B cell (primary cell): Measurements from ENCODE around the gene PRDM10. TPM values are rescaled to one million over a fixed set of nuclear protein-coding genes. Genes with fewer than 3 reads are reported as not detected.

Experiments used
- ATAC-seq: fragments of 200-7000 bp; cut with Tn5 transposase; one replicate; pipeline ENCODE4 v1.10.0; 2021; ENCODE audit warnings: low read depth, mild to moderate bottlenecking, moderate number of reproducible peaks, moderate library complexity
- CTCF ChIA-PET: fragments of 350-600 bp; sonication (Branson Sonifier 250); formaldehyde crosslinking; loops from one replicate; lab custom pipeline; 2021; ENCODE audit warnings: antibody characterized with exemption, inconsistent platforms; lab: Charles Lee
- POLR2A ChIA-PET: fragments of 350-600 bp; sonication (Branson Sonifier 250); formaldehyde crosslinking; loops from one replicate; lab custom pipeline; 2021; ENCODE audit warnings: antibody characterized with exemption; lab: Charles Lee
- DNase-seq: peaks from one replicate; pipeline ENCODE4 v3.0.0; 2013
- H2AFZ ChIP-seq: 2 replicates; pipeline ENCODE4 v1.6.1; 2012; ENCODE audit warnings: mild to moderate bottlenecking, low read depth, low read length; ENCODE audit not compliant: insufficient read depth, poor library complexity, severe bottlenecking
- H3K27ac ChIP-seq, 2 donors: 1 replicate in 1 of 2; 2 replicates in 1 of 2; pipeline ENCODE4 v1.5.1; 2012 to 2013; ENCODE audit warnings: low read length in 2 of 2, mild to moderate bottlenecking in 2 of 2, moderate library complexity in 1 of 2
- H3K27me3 ChIP-seq, 4 experiments: fragments of 200-600 bp in 1 of 4; sonication (generic) in 1 of 4; replicated peaks in 1 of 4; 1 replicate in 2 of 4; 2 replicates in 2 of 4; pipeline versions ENCODE4 v1.6.1 to v1.7.0; 2013 to 2016; ENCODE audit warnings: low read length in 3 of 4, mild to moderate bottlenecking in 2 of 4, mixed read lengths in 1 of 4, moderate library complexity in 1 of 4; ENCODE audit not compliant: insufficient read depth in 4 of 4, control insufficient read depth in 3 of 4; ENCODE audit errors: control extremely low read depth in 1 of 4
- H3K36me3 ChIP-seq, 2 experiments: replicated peaks in 1 of 2; 1 replicate in 1 of 2; 2 replicates in 1 of 2; pipeline versions ENCODE4 v1.6.1 to v1.7.1; 2013; ENCODE audit warnings: low read length in 1 of 2; ENCODE audit not compliant: insufficient read depth in 2 of 2, control insufficient read depth in 1 of 2; ENCODE audit errors: control extremely low read depth in 1 of 2, extremely low read depth in 1 of 2
- H3K4me1 ChIP-seq, 2 donors: fragments of 200-600 bp in 1 of 2; sonication (generic) in 1 of 2; 1 replicate in 1 of 2; 2 replicates in 1 of 2; pipeline versions ENCODE4 v1.5.1 to v1.6.1; 2013 to 2017; ENCODE audit warnings: low read length in 2 of 2; ENCODE audit not compliant: control insufficient read depth in 2 of 2, insufficient read depth in 2 of 2
- H3K4me2 ChIP-seq: replicated peaks from 2 replicates; pipeline ENCODE3; 2012; ENCODE audit warnings: mild to moderate bottlenecking, low read depth, low read length; ENCODE audit not compliant: poor library complexity, severe bottlenecking
- H3K4me3 ChIP-seq, 5 experiments: fragments of 200-600 bp in 1 of 5; sonication (generic) in 1 of 5; 1 replicate in 3 of 5; 2 replicates in 2 of 5; pipeline versions ENCODE4 v1.5.1 to v1.7.0; 2011 to 2016; ENCODE audit warnings: low read length in 4 of 5, mild to moderate bottlenecking in 4 of 5, low read depth in 2 of 5, control low read depth in 1 of 5, moderate library complexity in 1 of 5; ENCODE audit not compliant: insufficient read depth in 1 of 5; ENCODE audit errors: control extremely low read depth in 1 of 5, extremely low read depth in 1 of 5
- H3K79me2 ChIP-seq: fragments of 200-600 bp; sonication (generic); one replicate; pipeline ENCODE4 v1.6.0; 2016; ENCODE audit warnings: low read length; ENCODE audit not compliant: control insufficient read depth, insufficient read depth
- H3K9ac ChIP-seq: fragments of 200-600 bp; sonication (generic); 2 replicates; pipeline ENCODE4 v1.6.1; 2017; ENCODE audit warnings: mild to moderate bottlenecking, low read length, moderate library complexity
- H3K9me3 ChIP-seq, 3 donors: one replicate each; pipeline versions ENCODE4 v1.6.1 to v1.7.1; 2013; ENCODE audit warnings: low read length in 2 of 3; ENCODE audit not compliant: control insufficient read depth in 2 of 3, insufficient read depth in 1 of 3; ENCODE audit errors: control extremely low read depth in 1 of 3
- H4K20me1 ChIP-seq: 2 replicates; pipeline ENCODE4 v1.6.0; 2012; ENCODE audit warnings: mild to moderate bottlenecking, low read length; ENCODE audit not compliant: insufficient read depth, control insufficient read depth, poor library complexity, severe bottlenecking
- H3K27ac Mint-ChIP-seq: one replicate; pipeline ENCODE4 v1.8.0; 2021; ENCODE audit warnings: mixed read lengths
- H3K27me3 Mint-ChIP-seq: one replicate; pipeline ENCODE4 v1.8.0; 2021; ENCODE audit warnings: mixed read lengths
- H3K4me1 Mint-ChIP-seq: one replicate; pipeline ENCODE4 v1.8.0; 2021; ENCODE audit warnings: mixed read lengths
- H3K4me3 Mint-ChIP-seq: one replicate; pipeline ENCODE4 v1.8.0; 2021; ENCODE audit warnings: mixed read lengths
- H3K9me3 Mint-ChIP-seq: one replicate; pipeline ENCODE4 v1.8.0; 2022; ENCODE audit warnings: mixed read lengths; ENCODE audit not compliant: insufficient read depth
- EZH2 ChIP-seq: IDR thresholded peaks from 2 replicates; pipeline ENCODE4 v1.6.1; 2012; ENCODE audit warnings: borderline replicate concordance, low read depth, mild to moderate bottlenecking, moderate library complexity, low read length; ENCODE audit not compliant: insufficient read depth, poor library complexity, severe bottlenecking
- WGBS: methylation state at CpG from one replicate; pipeline ENCODE4 v1.1.5; 2013; ENCODE audit warnings: missing lambda C conversion rate; ENCODE audit not compliant: insufficient coverage; 5-methylcytosine and 5-hydroxymethylcytosine counted together
- intact Hi-C: fragments of 100-400 bp; cut with micrococcal nuclease; formaldehyde crosslinking; loops from one replicate; pipeline ENCODE4 v1.10.0; 2022
- polyA plus RNA-seq: library from polyadenylated mRNA; depleted of rRNA; stranded (reverse); fragments of >200 nt; gene quantifications from 2 replicates; pipeline ENCODE4 v1.2.3, GENCODE V29; 2012
- total RNA-seq, 2 donors: library from RNA; stranded (reverse); fragments of 120-200 nt in 1 of 2; gene quantifications; 1 replicate in 1 of 2; 2 replicates in 1 of 2; pipeline versions ENCODE4 v1.2.3 to v1.2.4, GENCODE V29; 2013 to 2022
- TF ChIP-seq, protein P1 (sequence below): fragments of 200-600 bp; IDR thresholded peaks from one replicate; pipeline ENCODE4 v1.8.0; 2022; ENCODE audit warnings: antibody characterized with exemption, mild to moderate bottlenecking

PRDM10 gene
- total and polyA plus RNA-seq, 2 donors (not counting 1 experiment from before 2014, with no cell fraction given) = 4.5 to 17.5 TPM

DNA sequence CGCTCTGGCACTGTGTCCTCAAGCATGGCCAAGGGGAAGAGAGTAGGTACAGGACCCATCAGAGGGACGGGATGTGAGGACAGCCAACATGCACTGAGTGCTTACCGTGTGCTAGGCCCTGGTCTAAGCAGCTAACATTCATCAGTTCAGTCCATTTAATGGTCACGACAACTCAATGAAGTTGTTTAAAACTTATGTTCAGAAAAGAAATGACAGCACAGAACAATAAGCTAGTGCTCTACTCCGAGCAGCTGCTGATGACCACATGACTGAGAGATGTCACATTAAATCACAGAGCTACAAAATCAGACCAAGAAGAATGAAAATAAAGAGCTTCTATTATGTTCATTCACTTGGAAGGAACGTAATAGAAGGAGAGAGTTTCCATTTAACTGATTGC is 26.3 kb downstream of the PRDM10 start:
- ATAC-seq (no peak), DNase-seq (no peak)
- ChIA-PET POLR2A (no interaction called here), CTCF (no interaction called here)
- H4K20me1 ChIP-seq = peaks cover 38% of the 10 kb centered on the region
- no peak overlapping the region for H3K9ac ChIP-seq
- peaks cover 23% of the 10 kb centered on the region for H3K4me1 Mint-ChIP-seq
- no peak overlapping the region for H3K4me3 ChIP-seq
- H3K27ac ChIP-seq = no peak overlapping the region
- H3K9me3 Mint-ChIP-seq = no peaks in the 10 kb centered on the region
- H3K9me3 ChIP-seq = no peaks in the 10 kb centered on the region
- intact Hi-C loops = no loop called here
- H2AFZ ChIP-seq = no peak overlapping the region
- no peak overlapping the region for H3K4me2 ChIP-seq
- no peaks in the 10 kb centered on the region for H3K36me3 ChIP-seq
- 85% methylated on average over 4 of the region's 6 CpGs for WGBS
- H3K4me1 ChIP-seq = peaks cover 17 to 21% of the 10 kb centered on the region in 2 donors
- TF ChIP-seq, protein P1, sequence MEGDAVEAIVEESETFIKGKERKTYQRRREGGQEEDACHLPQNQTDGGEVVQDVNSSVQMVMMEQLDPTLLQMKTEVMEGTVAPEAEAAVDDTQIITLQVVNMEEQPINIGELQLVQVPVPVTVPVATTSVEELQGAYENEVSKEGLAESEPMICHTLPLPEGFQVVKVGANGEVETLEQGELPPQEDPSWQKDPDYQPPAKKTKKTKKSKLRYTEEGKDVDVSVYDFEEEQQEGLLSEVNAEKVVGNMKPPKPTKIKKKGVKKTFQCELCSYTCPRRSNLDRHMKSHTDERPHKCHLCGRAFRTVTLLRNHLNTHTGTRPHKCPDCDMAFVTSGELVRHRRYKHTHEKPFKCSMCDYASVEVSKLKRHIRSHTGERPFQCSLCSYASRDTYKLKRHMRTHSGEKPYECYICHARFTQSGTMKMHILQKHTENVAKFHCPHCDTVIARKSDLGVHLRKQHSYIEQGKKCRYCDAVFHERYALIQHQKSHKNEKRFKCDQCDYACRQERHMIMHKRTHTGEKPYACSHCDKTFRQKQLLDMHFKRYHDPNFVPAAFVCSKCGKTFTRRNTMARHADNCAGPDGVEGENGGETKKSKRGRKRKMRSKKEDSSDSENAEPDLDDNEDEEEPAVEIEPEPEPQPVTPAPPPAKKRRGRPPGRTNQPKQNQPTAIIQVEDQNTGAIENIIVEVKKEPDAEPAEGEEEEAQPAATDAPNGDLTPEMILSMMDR = no peak
- TF ChIP-seq EZH2 = no peak
- H3K4me3 Mint-ChIP-seq = no peak overlapping the region
- H3K27ac Mint-ChIP-seq = no peak overlapping the region
- H3K79me2 ChIP-seq = peaks cover 27% of the 10 kb centered on the region
- peaks cover 0 to 23% (median 2%) of the 10 kb centered on the region in 4 experiments for H3K27me3 ChIP-seq
- peaks cover 21% of the 10 kb centered on the region for H3K27me3 Mint-ChIP-seq

DNA sequence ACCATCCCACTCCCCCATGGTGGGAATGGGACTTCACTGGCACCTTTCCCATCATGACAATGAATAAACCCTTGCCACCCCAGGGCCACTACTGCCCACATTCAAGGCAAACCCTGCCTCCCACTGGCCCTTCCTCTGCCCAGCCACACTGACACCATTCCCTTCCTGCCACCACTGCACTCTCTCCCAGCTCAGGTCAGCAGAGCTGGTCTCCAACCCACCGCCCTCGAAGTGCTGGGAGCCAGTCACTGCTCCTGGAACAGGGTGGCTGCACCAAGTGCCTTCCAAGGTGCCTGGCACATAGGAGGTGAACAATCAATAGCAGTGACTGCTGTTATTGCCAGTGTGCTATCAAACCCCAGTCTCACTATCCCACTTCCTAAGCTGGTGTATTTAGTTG is 27.1 kb downstream of the PRDM10 start:
- H4K20me1 ChIP-seq = peaks cover 38% of the 10 kb centered on the region
- peaks cover 17 to 21% of the 10 kb centered on the region in 2 donors for H3K4me1 ChIP-seq
- ChIA-PET CTCF (no interaction called here), POLR2A (no interaction called here)
- intact Hi-C loops = no loop called here
- H3K4me2 ChIP-seq = no peak overlapping the region
- H3K4me1 Mint-ChIP-seq = peaks cover 25% of the 10 kb centered on the region
- DNase-seq (no peak), ATAC-seq (no peak)
- no peaks in the 10 kb centered on the region for H3K36me3 ChIP-seq
- H2AFZ ChIP-seq = no peak overlapping the region
- H3K27me3 ChIP-seq = peaks cover 0 to 23% (median 2%) of the 10 kb centered on the region in 4 experiments
- TF ChIP-seq, protein P1 = no peak
- no peak for TF ChIP-seq EZH2
- H3K79me2 ChIP-seq = peaks cover 31% of the 10 kb centered on the region
- 100% methylated on average over 2 of the region's 2 CpGs for WGBS
- H3K9me3 ChIP-seq = no peaks in the 10 kb centered on the region
- no peak overlapping the region for H3K27ac Mint-ChIP-seq
- no peaks in the 10 kb centered on the region for H3K9me3 Mint-ChIP-seq
- peaks cover 19% of the 10 kb centered on the region for H3K27me3 Mint-ChIP-seq
- no peak overlapping the region for H3K4me3 Mint-ChIP-seq
- no peak overlapping the region for H3K27ac ChIP-seq
- H3K9ac ChIP-seq = no peak overlapping the region
- H3K4me3 ChIP-seq = no peak overlapping the region
